GM12801 (cell line): ENCODE data around the gene MAN2A2.

ENCODE experiments used
- CTCF ChIP-seq: IDR thresholded peaks from one replicate; pipeline ENCODE4 v1.5.1; 2011; ENCODE audit warnings: control low read depth; ENCODE audit not compliant: insufficient read length; ENCODE audit errors: extremely low read depth

The MAN2A2 gene

GRCh38 chr15:90930861-90931574 lies 27.9 kb downstream of the MAN2A2 start:
- TF ChIP-seq CTCF = no peak

- no peak for TF ChIP-seq CTCF
Observed at GRCh38 chr15:90931575-90931827, 28.4 kb downstream of the MAN2A2 start.

GRCh38 chr15:90931828-90932659 lies 28.9 kb downstream of the MAN2A2 start, which contains the start of gene HDDC3:
Gene HDDC3, minus strand, starts transcription at chr15:90932549. Its CDS starts 9 bp downstream, at chr15:90932540.
- no peak for TF ChIP-seq CTCF

- no peak for TF ChIP-seq CTCF
Observed at GRCh38 chr15:90932660-90932991, 29.5 kb downstream of the MAN2A2 start.

GRCh38 chr15:90933301-90933700 lies 30.2 kb downstream of the MAN2A2 start:
- no peak for TF ChIP-seq CTCF

- no peak for TF ChIP-seq CTCF
Observed at GRCh38 chr15:90934256-90934948, 31.3 kb downstream of the MAN2A2 start.

- no peak for TF ChIP-seq CTCF
Observed at GRCh38 chr15:90934949-90935751, 32.0 kb downstream of the MAN2A2 start, which contains the start of gene UNC45A. Gene UNC45A, plus strand, starts transcription at chr15:90935285. Its CDS starts 40 bp downstream, at chr15:90935325.
